Germinal center (tissue), 1 donor: ENCODE measurements around the gene TAF13.
"Not testable (repeated sequence)": the region's sequence is repeated elsewhere in the genome, so short reads cannot be mapped to it uniquely, and the experiment has no call there.

Source experiments
- DNase-seq: peaks from one replicate; pipeline ENCODE4 v3.0.0; 2012; ENCODE audit warnings: mixed read lengths, low spot score

The TAF13 gene

GRCh38 chr1:109046671-109047070 lies 29.1 kb downstream of the TAF13 start:
- no peak for DNase-seq

- no peak for DNase-seq
These were observed 30.2 kb downstream of the TAF13 start for GRCh38 chr1:109045595-109045994.

GRCh38 chr1:109041621-109042468 lies 34.0 kb downstream of the TAF13 start, which contains the start of gene WDR47:
WDR47 (minus strand) TSS chr1:109042102; CDS start chr1:109023512, 18,590 bp downstream.
- DNase-seq, result peak; percentile 98

DNA sequence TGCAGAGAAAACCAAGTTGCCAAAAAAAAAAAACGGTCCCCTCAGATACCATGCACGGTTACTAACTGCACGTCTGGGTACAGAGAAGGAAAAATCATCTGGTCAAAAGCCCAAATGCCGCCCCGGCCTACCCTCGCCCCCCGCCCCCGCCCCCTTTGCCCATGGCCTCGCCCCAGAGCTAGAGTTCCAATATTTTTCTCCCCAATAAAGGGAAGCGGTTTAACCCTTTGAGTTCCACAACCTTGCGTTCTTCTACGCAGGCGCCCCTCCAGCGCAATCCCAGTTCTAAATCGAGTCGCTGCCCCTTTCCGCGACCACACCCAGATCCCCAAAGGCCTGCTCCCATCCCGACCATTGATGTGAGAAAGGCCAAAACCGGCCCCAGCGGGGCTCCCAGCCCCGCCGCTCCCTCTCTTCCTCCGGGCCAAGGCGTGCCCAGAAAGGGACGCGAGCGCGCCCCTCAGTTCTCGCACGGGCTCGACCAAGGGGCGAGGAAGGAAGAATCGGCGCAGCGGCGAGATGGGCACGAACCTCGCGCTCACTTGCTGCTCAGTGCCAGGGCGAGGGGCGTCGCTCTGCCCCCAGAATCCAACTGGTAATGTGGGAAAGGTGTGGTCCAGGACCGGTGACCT lies 34.7 kb downstream of the TAF13 start:
- DNase-seq, result peak; percentile 49

- DNase-seq, result no peak
These were observed 35.2 kb downstream of the TAF13 start for GRCh38 chr1:109040627-109040988.

DNA sequence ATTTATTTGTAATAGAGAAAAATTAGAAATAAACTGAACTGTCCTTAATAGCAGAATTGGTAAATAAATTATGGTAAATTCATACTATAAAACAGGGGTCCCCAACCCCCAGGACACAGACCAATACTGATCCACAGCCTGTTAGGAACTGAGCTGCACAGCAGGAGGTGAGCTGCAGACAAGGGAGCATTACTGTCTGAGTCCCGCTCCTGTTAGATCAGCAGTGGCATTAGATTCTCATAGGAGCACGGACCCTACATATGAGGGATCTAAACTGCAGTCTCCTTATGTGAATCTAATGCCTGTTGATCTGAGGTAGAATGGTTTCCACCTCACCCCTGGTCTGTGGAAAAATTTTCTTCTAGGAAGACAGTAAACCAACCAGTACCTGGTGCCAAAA lies 41.4 kb downstream of the TAF13 start:
- no peak for DNase-seq

- DNase-seq, result not testable (repeated sequence)
These were observed 46.3 kb downstream of the TAF13 start for GRCh38 chr1:109029493-109029892.

- no peak for DNase-seq
These were observed 48.0 kb downstream of the TAF13 start for GRCh38 chr1:109027841-109028240.

GRCh38 chr1:109025694-109026093 lies 50.1 kb downstream of the TAF13 start:
- DNase-seq, result no peak

DNA sequence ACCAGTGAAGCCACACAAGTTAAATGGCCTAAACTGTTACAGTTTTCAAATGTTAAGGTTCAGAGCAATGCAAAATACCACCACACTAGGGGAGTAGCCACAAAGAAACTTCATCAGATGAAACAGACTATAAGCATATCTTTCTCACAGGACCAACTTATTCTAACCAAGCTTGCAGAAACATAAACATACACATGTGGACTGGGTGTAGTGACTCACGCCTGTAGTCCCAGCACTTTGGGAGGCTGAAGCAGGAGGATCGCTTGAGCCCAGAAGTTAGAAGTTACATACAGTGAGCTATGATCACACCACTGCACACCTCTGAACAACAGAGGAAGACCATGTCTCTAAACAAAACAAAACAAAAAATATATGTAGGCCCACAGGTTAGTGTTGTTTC lies 51.2 kb downstream of the TAF13 start:
- no peak for DNase-seq

DNA sequence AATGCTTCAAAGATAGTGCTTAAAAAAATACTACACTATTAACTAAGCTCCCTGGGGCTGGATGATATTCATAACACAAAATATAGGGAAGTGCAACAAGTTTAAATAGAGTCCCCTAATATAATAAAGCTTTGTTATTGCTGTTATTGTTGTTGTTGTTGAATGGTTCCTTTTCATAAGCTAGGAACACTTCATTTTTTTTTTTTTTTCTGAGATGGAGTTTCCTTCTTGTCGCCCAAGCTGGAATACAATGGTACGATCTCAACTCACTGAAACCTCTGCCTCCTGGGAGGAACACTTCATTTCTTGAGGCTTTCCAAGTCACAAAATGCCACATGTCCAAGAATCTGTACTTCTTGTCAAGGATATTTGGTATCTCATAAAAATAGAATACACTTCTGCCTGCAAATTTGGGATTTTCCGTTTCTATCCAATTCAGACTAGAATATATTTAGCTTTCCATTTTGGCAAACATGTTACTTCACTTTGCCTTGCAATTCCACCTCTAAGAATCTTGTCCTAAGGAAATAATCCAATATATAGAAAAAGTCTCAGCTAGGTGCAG lies 55.0 kb downstream of the TAF13 start:
- DNase-seq, result no peak

DNA sequence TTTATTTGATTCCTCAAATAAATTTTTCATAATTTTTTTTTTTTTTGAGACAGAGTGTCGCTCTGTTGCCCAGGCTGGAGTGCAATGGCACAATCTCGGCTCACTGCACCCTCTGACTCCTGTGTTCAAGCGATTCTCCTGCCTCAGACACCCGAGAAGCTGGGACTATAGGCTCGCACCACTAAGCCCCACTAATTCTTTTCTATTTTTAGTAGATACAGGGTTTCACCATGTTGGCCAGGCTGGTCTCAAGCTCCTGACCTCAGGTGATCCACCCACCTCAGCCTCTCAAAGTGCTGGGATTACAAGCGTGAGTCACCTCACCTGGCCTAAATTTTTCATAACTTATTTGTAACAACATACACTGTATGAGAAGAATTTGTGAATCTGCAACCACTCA lies 58.1 kb downstream of the TAF13 start:
- DNase-seq, result not testable (repeated sequence)

GRCh38 chr1:109017134-109017533 lies 58.7 kb downstream of the TAF13 start:
- no peak for DNase-seq
